GM10847 (cell line): ENCODE measurements around the gene ATP8A2.

Experiments
- POLR2A ChIP-seq: IDR thresholded peaks from 2 replicates; pipeline ENCODE4 v1.6.1; 2011; ENCODE audit not compliant: insufficient read length; ENCODE audit errors: extremely low read depth

The ATP8A2 gene

DNA sequence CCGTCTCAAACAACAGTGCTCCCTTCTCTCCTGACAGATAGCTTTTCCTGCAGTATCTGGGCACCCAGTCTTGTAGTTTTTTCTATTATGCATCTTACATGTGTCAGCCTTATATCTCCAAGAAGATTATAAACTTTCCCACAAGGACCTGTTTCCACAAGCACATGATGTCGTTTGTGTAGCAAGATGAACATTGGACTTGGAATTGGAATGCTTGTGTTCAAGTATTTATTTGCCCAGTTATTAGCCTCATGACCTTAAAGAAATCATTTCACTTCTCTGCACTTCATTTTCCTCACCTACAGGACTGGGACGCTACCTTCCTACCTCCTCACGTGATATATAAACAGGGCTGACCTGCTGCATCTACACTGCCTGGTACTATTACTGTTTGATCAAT, 658.6 kb downstream of the ATP8A2 start:
- TF ChIP-seq POLR2A = no peak

DNA sequence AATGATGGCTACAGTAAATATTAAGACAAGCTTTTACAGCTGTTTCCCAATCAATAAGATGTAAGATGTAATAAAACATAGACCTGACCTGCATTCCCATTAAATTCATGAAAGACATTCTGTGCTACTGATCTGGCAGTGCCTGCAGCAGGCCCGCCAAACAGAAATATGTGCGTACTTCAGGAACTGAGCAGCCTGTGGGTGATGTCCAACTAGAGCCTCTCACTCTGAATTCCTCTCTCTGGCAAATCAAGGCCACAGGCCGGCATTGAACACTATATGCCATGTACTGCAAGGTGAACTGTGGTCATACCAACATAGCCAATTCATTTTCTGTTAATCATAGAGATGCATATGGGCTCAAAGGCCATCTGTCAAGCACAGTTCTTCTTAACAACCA, 662.2 kb downstream of the ATP8A2 start:
- TF ChIP-seq POLR2A = no peak

- no peak for TF ChIP-seq POLR2A
Measured at GRCh38 chr13:26036383-26036782, 664.6 kb downstream of the ATP8A2 start.

- no peak for TF ChIP-seq POLR2A
Measured at GRCh38 chr13:26037302-26037701, 665.5 kb downstream of the ATP8A2 start.

- no peak for TF ChIP-seq POLR2A
Measured at GRCh38 chr13:26038931-26039475, 667.2 kb downstream of the ATP8A2 start.

DNA sequence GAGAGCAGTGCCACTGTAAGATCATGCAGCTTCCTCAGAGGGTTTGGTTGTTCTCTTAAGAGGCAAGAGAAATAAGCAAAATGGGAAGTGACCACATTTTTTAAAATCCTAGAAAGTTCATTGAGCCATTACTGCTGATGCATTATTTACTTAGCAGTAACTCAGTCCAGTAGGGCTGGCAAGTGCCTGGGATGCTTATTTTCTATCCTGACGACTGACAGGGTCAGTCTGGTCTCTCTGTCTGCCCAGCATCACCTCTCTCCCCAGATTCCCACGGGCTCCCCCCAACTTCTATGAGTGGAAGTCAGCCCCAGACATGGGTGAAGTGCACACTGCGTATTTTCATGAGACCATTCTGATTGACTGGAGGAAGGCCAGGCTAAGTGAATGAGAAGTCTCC, 669.7 kb downstream of the ATP8A2 start:
- TF ChIP-seq POLR2A = no peak

GRCh38 chr13:26042785-26043184, 671.0 kb downstream of the ATP8A2 start:
- no peak for TF ChIP-seq POLR2A

DNA sequence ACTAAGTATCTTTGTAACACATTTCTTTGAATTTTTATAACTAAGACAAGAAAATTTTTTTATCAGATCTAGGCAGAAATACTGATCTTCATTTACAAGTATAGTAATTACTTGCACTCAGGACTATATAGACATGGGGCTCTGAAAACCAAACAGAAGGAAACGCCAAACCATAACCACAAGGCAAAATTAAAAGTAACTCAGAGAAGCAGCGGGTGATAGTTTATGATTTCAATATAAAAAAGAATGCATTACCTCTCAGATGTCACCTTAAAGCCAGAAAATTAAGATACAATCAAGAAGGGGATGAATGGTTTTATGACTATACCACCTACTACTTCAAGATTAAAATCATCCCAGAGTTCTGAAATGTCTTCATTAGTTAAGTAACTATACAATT, 673.4 kb downstream of the ATP8A2 start:
- TF ChIP-seq POLR2A = no peak

DNA sequence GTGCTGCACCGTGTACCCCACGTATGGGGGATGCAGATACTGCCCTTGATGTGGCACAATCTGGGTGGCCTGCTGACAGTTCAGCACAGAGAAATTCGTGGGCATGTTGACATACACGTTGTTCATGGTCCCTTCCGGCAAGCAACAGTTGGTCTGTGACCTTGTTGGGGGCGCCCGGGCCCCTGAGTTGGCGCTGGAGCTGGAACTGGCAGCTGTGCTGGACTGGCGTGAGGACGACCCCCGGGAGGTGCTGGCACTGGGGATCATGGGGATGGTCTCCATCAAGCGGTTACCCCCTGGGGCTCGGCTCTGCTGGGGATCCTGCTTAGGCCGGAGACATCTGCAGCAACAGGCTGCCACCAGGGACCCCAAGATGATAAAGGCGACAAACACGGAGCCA, 674.9 kb downstream of the ATP8A2 start:
- TF ChIP-seq POLR2A = no peak

GRCh38 chr13:26047040-26047439, 675.3 kb downstream of the ATP8A2 start:
- no peak for TF ChIP-seq POLR2A

GRCh38 chr13:26048741-26049140, 677.0 kb downstream of the ATP8A2 start:
- no peak for TF ChIP-seq POLR2A

GRCh38 chr13:26050568-26051230, 678.9 kb downstream of the ATP8A2 start:
- TF ChIP-seq POLR2A = no peak

- no peak for TF ChIP-seq POLR2A
Measured at GRCh38 chr13:26051231-26051656, 679.5 kb downstream of the ATP8A2 start.

GRCh38 chr13:26051657-26052311, 680.0 kb downstream of the ATP8A2 start, which contains the start of gene SHISA2:
Gene SHISA2, minus strand, starts transcription at chr13:26052016. Its CDS starts 1,041 bp downstream, at chr13:26050975.
- TF ChIP-seq POLR2A = no peak

- TF ChIP-seq POLR2A = no peak
Measured at GRCh38 chr13:26052337-26052736, 680.6 kb downstream of the ATP8A2 start.

GRCh38 chr13:26053418-26053980, 681.7 kb downstream of the ATP8A2 start:
- no peak for TF ChIP-seq POLR2A

GRCh38 chr13:26054896-26055295, 683.1 kb downstream of the ATP8A2 start:
- TF ChIP-seq POLR2A = no peak

GRCh38 chr13:26058704-26059103, 686.9 kb downstream of the ATP8A2 start:
- no peak for TF ChIP-seq POLR2A
